GM12875 (cell line): ENCODE data around the gene SCNM1.
A peak's percentile ranks its signal among the peaks of the same experiment; 100 is the strongest.

ENCODE experiments used
- H3K4me3 ChIP-seq: one replicate; pipeline ENCODE4 v1.5.1; 2011; ENCODE audit warnings: low read depth, low read length, control low read depth
- CTCF ChIP-seq: IDR thresholded peaks from 2 replicates; pipeline ENCODE4 v1.5.1; 2011; ENCODE audit warnings: low read depth, mild to moderate bottlenecking, control low read depth, inconsistent platforms, low read length, moderate library complexity, borderline replicate concordance; ENCODE audit not compliant: insufficient read depth

The SCNM1 gene

GRCh38 chr1:151165281-151165737 is 635 bp upstream of the SCNM1 start:
- H3K4me3 ChIP-seq = peak overlapping the region; percentile 51
- no peak for TF ChIP-seq CTCF

DNA sequence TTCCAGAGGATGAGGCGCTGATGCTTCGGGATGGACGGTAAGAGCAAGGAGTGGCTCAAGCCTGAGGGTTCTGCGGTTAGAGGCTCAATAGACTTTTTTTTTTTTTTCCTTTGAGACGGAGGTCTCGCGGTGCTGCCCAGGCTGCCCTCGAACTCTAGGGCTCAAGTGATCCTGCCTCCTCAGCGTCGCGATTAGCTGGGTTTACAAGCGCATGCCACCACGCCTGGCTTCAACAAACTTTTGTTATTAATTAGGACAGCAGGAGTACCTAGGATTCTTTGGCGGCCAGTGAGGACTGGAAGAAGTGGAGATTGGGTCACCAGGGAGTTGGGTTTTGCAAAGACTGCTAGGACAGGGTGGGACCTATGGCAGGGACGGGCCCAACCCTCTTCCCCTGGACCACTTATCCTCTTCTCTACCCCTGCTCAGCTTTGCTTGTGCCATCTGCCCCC is 587 bp downstream of the SCNM1 start:
- H3K4me3 ChIP-seq = peak overlapping the region; percentile 84
- TF ChIP-seq CTCF = no peak

DNA sequence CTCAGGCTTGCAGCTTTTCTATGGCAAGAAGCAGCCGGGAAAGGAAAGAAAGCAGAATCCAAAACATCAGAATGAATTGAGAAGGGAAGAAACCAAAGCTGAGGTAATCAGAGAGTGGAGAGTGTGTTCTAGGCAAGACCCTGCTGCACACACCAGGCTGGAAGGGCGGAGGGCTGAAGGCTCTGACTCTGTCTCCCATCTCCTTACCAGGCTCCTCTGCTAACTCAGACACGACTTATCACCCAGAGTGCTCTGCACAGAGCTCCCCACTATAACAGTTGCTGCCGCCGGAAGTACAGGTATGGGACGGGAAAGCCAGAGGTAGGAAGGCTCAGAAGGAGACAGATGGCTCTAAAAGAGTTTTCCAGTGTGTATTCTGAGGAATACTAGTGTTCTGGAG is 1.2 kb downstream of the SCNM1 start:
- no peak overlapping the region for H3K4me3 ChIP-seq
- TF ChIP-seq CTCF = no peak

DNA sequence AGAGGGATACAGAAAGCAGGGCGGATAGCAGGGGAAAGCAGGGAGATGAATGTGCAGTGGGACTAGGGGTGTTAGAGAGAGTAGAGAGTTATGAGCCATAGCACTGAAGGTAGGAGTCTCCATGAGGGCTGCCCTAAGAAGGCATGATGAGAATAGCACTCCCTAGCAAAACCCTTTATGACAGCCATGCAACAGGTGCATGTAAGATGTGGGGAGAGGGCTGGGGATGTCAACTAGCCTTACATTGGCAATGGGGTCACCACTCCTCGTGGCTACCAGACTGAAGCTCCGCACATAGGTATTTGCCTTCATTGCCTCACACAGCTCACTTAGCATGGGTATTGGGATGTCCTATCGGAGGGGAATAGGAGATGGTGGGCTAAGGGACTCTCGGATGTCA is 5.2 kb downstream of the SCNM1 start:
- H3K4me3 ChIP-seq = no peak overlapping the region
- TF ChIP-seq CTCF = no peak

- no peak overlapping the region for H3K4me3 ChIP-seq
- no peak for TF ChIP-seq CTCF
These were observed 9.2 kb downstream of the SCNM1 start for GRCh38 chr1:151175041-151175741.

DNA sequence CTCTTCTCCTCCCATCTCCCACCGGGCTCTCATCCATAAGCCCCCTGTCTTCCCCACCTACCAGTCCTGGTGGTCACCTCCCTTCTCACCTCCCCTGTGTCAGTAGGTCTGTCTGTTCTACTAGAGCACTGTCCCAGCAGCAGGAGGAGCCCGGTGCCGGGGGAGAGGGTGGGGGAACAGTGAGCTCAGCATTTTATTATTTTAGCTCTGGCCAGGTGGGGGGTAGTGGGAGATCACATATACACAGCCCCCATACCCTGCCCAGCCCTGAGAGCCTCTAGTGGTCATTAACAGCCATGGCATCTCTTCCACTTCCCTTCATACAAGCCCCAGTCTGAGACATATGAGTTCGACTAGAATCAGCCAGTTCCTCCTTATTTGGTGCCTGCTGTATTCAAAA is 9.9 kb downstream of the SCNM1 start, which contains the start of gene TMOD4:
TMOD4 (minus strand) TSS at position 119 of the 400 bp plus-strand sequence. CDS start 1,106 bp downstream, outside the sequence.
- peak; percentile 57; the same call in 1 of the 2 replicates for TF ChIP-seq CTCF
- H3K4me3 ChIP-seq = no peak within 1 kb of the TSS

- H3K4me3 ChIP-seq = no peak overlapping the region
- TF ChIP-seq CTCF = no peak
These were observed 10.6 kb downstream of the SCNM1 start for GRCh38 chr1:151176514-151177045.
